ENCODE measurements around the gene SDK1. TPM values are rescaled to one million over a fixed set of nuclear protein-coding genes. Genes with fewer than 3 reads are reported as not detected.

The SDK1 gene
- total RNA-seq, 4 donors from 2014 or later, result 3.7 to 80.9 (median 13.1) TPM

GRCh38 chr7:3832199-3832598, 531.1 kb downstream of the SDK1 start:
- Histone ChIP-seq H3K9me3 (no peaks in the 10 kb centered on the region), H3K27me3 (no peaks in the 10 kb centered on the region), H3K27ac (no peak overlapping the region), H3K4me1 (peaks cover 0 to 12% (median 0%) of the 10 kb centered on the region in 4 donors), H3K36me3 (no peaks in the 10 kb centered on the region), H3K4me3 (no peak overlapping the region)
- no peak for TF ChIP-seq POLR2A (IDR thresholded peaks at IDR 0.05)
- TF ChIP-seq, protein P1, sequence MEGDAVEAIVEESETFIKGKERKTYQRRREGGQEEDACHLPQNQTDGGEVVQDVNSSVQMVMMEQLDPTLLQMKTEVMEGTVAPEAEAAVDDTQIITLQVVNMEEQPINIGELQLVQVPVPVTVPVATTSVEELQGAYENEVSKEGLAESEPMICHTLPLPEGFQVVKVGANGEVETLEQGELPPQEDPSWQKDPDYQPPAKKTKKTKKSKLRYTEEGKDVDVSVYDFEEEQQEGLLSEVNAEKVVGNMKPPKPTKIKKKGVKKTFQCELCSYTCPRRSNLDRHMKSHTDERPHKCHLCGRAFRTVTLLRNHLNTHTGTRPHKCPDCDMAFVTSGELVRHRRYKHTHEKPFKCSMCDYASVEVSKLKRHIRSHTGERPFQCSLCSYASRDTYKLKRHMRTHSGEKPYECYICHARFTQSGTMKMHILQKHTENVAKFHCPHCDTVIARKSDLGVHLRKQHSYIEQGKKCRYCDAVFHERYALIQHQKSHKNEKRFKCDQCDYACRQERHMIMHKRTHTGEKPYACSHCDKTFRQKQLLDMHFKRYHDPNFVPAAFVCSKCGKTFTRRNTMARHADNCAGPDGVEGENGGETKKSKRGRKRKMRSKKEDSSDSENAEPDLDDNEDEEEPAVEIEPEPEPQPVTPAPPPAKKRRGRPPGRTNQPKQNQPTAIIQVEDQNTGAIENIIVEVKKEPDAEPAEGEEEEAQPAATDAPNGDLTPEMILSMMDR (IDR thresholded peaks at IDR 0.05), result no peak
- DNase-seq, result no peak

- DNase-seq, result peak in 1 of 3 donors; percentile 75
- TF ChIP-seq, protein P1 (IDR thresholded peaks at IDR 0.05), result no peak
- TF ChIP-seq POLR2A (IDR thresholded peaks at IDR 0.05), result no peak
- Histone ChIP-seq H3K27ac (no peak overlapping the region), H3K27me3 (no peaks in the 10 kb centered on the region), H3K4me3 (no peak overlapping the region), H3K9me3 (no peaks in the 10 kb centered on the region), H3K36me3 (no peaks in the 10 kb centered on the region), H3K4me1 (peaks cover 0 to 12% (median 0%) of the 10 kb centered on the region in 4 donors)
These were observed 534.1 kb downstream of the SDK1 start for GRCh38 chr7:3835109-3835508.

DNA sequence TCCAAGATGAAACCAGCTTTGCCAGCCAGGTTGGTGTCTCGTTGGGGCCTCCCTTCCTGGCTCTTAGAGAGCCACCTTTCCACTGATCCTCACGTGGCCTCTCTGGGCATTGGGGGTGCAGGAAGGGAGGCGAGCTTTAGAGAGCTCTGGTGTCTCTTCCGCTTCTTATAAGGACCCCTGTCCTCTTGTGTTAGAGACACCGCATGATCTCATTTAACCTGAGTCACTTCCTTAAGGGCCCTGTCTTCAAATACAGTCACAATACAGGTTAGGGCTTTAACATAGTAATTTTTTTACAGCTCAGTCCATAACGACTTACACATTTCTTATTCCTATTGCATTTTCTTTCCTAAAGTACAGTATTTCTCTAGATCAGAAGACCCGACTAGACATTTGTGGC, 535.8 kb downstream of the SDK1 start:
- Histone ChIP-seq H3K9me3 (no peaks in the 10 kb centered on the region), H3K4me3 (no peak overlapping the region), H3K27me3 (no peaks in the 10 kb centered on the region), H3K36me3 (no peaks in the 10 kb centered on the region), H3K27ac (no peak overlapping the region), H3K4me1 (peaks cover 0 to 12% (median 0%) of the 10 kb centered on the region in 4 donors)
- TF ChIP-seq, protein P1 (IDR thresholded peaks at IDR 0.05), result no peak
- DNase-seq, result no peak

DNA sequence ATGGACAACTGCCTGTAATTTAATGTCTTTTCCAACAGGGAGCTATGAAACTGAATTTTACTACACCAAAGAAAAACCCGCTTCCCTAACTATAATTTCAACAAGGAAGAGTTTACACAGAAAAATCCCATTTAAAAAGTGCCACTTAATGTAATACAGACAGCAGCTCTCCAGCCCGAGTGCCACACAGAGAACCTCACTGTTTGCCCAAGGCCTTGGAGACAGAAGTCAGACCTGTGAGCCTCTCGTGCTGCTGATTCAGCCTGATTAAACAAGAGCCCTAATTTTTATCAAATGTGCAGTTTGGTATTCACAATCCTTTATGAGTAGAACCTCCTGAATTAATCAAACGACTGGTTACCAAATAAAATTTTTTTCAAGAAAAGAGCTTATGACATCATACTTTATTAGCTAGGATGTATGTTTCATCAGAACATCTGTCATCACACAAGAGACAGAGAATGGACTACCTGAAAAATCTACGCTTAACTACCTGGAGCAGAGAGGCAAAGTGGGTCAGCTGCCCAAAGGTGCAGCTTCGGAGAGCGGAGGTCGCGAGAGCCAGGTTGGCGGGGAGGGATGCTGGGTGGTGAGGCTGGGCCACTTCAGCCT, 543.6 kb downstream of the SDK1 start:
- H3K36me3 ChIP-seq, result no peaks in the 10 kb centered on the region
- no peaks in the 10 kb centered on the region for H3K9me3 ChIP-seq
- H3K27me3 ChIP-seq, result no peaks in the 10 kb centered on the region
- H3K27ac ChIP-seq, result no peak overlapping the region
- no peaks in the 10 kb centered on the region for H3K4me1 ChIP-seq
- H3K4me3 ChIP-seq, result no peak overlapping the region
- DNase-seq, result no peak
- TF ChIP-seq, protein P1 (IDR thresholded peaks at IDR 0.05), result no peak
- no peak for TF ChIP-seq POLR2A (IDR thresholded peaks at IDR 0.05)

DNA sequence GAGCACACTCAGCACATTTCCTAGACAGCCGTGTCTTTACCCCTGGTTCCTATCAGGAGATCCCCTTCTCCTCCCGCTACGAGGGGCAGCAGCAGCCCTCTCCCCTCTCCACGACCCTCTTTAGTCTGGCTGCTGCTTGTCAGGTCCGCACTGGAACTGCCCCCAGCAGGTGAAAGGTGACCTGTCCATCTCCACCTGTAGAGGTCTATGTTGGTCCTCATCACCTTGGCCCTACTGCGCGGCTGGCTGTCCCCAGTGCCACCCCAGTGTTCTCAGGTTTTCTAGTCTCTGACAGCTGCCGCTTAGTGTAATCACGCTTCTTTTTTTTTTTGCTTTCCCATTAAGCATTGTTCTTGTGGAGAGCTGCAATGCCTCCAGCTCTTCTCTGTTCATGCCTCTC, 545.7 kb downstream of the SDK1 start:
- H3K36me3 ChIP-seq, result no peaks in the 10 kb centered on the region
- TF ChIP-seq POLR2A (IDR thresholded peaks at IDR 0.05), result no peak
- TF ChIP-seq, protein P1 (IDR thresholded peaks at IDR 0.05), result no peak
- DNase-seq, result no peak
- no peaks in the 10 kb centered on the region for H3K27me3 ChIP-seq
- H3K9me3 ChIP-seq, result no peaks in the 10 kb centered on the region
- H3K4me1 ChIP-seq, result no peaks in the 10 kb centered on the region
- no peak overlapping the region for H3K27ac ChIP-seq
- no peak overlapping the region for H3K4me3 ChIP-seq

GRCh38 chr7:3847336-3847735, 546.3 kb downstream of the SDK1 start:
- DNase-seq, result no peak
- Histone ChIP-seq H3K4me3 (no peak overlapping the region), H3K27ac (no peak overlapping the region), H3K36me3 (no peaks in the 10 kb centered on the region), H3K9me3 (no peaks in the 10 kb centered on the region), H3K4me1 (no peaks in the 10 kb centered on the region), H3K27me3 (no peaks in the 10 kb centered on the region)
- no peak for TF ChIP-seq POLR2A (IDR thresholded peaks at IDR 0.05)
- TF ChIP-seq, protein P1 (IDR thresholded peaks at IDR 0.05), result no peak
